OCI-LY7 (cell line): Measurements from ENCODE around the gene CHD9.

Experiments
- EZH2phosphoT487 ChIP-seq: fragments of 200-600 bp; sonication (generic); IDR thresholded peaks from 2 replicates; pipeline ENCODE4 v1.6.1; 2018; ENCODE audit warnings: low read depth, borderline replicate concordance, mild to moderate bottlenecking, mixed run types, antibody characterized with exemption, low read length, moderate library complexity, mixed read lengths
- TF ChIP-seq, protein P1 (sequence below): fragments of 200-600 bp; sonication (generic); conservative IDR thresholded peaks from 2 replicates; pipeline ENCODE4 v1.5.1; 2014; ENCODE audit warnings: mild to moderate bottlenecking, antibody characterized with exemption, low read length, moderate library complexity, mixed read lengths

DNA sequence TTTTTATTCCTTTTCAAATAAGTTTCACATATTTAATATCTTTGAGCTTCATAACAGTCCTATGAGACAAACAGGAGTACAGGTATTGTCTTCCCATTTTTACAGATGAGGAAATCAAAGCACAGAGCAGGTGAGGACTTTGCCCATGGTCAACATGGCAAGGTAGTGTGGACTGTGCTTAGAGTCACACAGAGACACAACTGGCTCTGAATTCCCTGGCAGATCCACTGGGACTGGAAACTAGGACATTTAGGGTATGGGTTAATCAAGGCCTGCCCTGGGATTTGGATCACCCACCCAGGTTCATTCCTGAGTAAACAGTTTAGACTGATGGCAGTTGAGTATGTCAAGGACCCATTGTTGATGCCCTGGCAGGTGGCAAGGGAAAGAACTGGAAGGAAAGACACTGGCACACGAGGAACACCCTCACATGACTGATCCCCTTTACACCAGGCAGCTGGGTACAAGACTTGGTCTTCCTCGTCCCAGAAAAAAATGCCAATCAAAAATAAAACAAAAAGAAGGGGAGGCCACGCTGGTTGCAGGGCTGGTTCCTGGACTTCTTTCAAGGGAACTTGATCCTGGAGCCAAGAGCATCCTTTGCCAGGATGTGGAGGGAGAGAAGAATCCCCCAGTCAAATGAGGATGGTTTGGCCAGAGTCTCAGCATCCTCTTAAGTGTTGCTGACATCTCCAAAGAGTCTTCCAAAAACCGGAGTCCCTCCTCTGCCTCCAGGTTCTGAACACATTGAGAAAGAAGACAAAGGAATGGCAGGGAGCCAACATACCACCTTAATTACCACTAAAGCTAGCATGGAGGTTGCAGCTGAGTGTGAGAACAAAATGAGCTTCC is 34.9 kb downstream of the CHD9 start:
- TF ChIP-seq, protein P1, sequence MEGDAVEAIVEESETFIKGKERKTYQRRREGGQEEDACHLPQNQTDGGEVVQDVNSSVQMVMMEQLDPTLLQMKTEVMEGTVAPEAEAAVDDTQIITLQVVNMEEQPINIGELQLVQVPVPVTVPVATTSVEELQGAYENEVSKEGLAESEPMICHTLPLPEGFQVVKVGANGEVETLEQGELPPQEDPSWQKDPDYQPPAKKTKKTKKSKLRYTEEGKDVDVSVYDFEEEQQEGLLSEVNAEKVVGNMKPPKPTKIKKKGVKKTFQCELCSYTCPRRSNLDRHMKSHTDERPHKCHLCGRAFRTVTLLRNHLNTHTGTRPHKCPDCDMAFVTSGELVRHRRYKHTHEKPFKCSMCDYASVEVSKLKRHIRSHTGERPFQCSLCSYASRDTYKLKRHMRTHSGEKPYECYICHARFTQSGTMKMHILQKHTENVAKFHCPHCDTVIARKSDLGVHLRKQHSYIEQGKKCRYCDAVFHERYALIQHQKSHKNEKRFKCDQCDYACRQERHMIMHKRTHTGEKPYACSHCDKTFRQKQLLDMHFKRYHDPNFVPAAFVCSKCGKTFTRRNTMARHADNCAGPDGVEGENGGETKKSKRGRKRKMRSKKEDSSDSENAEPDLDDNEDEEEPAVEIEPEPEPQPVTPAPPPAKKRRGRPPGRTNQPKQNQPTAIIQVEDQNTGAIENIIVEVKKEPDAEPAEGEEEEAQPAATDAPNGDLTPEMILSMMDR: no peak
- no peak for TF ChIP-seq EZH2phosphoT487
